Nephron (organoid): ENCODE data around the gene ZIC2.

Source experiments
- H3K27ac Mint-ChIP-seq, 3 experiments: 2 replicates each; pipeline ENCODE4 v1.8.0; 2020; ENCODE audit warnings: mixed read lengths in 3 of 3, mild to moderate bottlenecking in 2 of 3, moderate library complexity in 1 of 3
- H3K27me3 Mint-ChIP-seq: 2 replicates; pipeline ENCODE4 v1.8.0; 2021; ENCODE audit warnings: low read depth, mild to moderate bottlenecking, moderate library complexity, mixed read lengths
- H3K36me3 Mint-ChIP-seq: 2 replicates; pipeline ENCODE4 v1.8.0; 2020; ENCODE audit warnings: low read depth, mixed read lengths
- H3K4me1 Mint-ChIP-seq: 2 replicates; pipeline ENCODE4 v1.8.0; 2020; ENCODE audit warnings: mixed read lengths
- H3K4me3 Mint-ChIP-seq, 3 experiments: 2 replicates each; pipeline ENCODE4 v1.8.0; 2020; ENCODE audit warnings: mild to moderate bottlenecking in 3 of 3, mixed read lengths in 3 of 3, moderate library complexity in 2 of 3
- H3K9me3 Mint-ChIP-seq: 2 replicates; pipeline ENCODE4 v1.8.0; 2020; ENCODE audit warnings: mixed read lengths
- TF ChIP-seq, protein P1 (sequence below), 3 experiments: fragments of 200-600 bp; sonication (generic); IDR thresholded peaks; one replicate each; pipeline ENCODE4 v1.5.0; 2021; ENCODE audit warnings: antibody characterized with exemption in 3 of 3; ENCODE audit not compliant: unreplicated experiment in 3 of 3

ZIC2 gene

DNA sequence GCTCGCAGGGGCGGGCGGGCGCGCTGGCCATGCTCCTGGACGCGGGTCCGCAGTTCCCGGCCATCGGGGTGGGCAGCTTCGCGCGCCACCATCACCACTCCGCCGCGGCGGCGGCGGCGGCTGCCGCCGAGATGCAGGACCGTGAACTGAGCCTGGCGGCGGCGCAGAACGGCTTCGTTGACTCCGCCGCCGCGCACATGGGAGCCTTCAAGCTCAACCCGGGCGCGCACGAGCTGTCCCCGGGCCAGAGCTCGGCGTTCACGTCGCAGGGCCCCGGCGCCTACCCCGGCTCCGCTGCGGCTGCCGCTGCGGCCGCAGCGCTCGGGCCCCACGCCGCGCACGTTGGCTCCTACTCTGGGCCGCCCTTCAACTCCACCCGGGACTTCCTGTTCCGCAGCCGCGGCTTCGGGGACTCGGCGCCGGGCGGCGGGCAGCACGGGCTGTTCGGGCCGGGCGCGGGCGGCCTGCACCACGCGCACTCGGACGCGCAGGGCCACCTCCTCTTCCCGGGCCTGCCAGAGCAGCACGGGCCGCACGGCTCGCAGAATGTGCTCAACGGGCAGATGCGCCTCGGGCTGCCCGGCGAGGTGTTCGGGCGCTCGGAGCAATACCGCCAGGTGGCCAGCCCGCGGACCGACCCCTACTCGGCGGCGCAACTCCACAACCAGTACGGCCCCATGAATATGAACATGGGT is 599 bp downstream of the ZIC2 start:
- H3K27ac Mint-ChIP-seq, result peak overlapping the region in 2 of 3 experiments; percentile 43 to 80
- H3K4me3 Mint-ChIP-seq, result peak overlapping the region; percentile 73 to 82 (median 80)
- TF ChIP-seq, protein P1, sequence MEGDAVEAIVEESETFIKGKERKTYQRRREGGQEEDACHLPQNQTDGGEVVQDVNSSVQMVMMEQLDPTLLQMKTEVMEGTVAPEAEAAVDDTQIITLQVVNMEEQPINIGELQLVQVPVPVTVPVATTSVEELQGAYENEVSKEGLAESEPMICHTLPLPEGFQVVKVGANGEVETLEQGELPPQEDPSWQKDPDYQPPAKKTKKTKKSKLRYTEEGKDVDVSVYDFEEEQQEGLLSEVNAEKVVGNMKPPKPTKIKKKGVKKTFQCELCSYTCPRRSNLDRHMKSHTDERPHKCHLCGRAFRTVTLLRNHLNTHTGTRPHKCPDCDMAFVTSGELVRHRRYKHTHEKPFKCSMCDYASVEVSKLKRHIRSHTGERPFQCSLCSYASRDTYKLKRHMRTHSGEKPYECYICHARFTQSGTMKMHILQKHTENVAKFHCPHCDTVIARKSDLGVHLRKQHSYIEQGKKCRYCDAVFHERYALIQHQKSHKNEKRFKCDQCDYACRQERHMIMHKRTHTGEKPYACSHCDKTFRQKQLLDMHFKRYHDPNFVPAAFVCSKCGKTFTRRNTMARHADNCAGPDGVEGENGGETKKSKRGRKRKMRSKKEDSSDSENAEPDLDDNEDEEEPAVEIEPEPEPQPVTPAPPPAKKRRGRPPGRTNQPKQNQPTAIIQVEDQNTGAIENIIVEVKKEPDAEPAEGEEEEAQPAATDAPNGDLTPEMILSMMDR (IDR thresholded peaks at IDR 0.05; ENCODE audit: unreplicated experiment in 3 of 3), result no peak
- peaks cover 79% of the 10 kb centered on the region for H3K27me3 Mint-ChIP-seq
- peaks cover 18% of the 10 kb centered on the region for H3K4me1 Mint-ChIP-seq
- H3K9me3 Mint-ChIP-seq, result peaks cover 3% of the 10 kb centered on the region
- H3K36me3 Mint-ChIP-seq, result peaks cover 5% of the 10 kb centered on the region

DNA sequence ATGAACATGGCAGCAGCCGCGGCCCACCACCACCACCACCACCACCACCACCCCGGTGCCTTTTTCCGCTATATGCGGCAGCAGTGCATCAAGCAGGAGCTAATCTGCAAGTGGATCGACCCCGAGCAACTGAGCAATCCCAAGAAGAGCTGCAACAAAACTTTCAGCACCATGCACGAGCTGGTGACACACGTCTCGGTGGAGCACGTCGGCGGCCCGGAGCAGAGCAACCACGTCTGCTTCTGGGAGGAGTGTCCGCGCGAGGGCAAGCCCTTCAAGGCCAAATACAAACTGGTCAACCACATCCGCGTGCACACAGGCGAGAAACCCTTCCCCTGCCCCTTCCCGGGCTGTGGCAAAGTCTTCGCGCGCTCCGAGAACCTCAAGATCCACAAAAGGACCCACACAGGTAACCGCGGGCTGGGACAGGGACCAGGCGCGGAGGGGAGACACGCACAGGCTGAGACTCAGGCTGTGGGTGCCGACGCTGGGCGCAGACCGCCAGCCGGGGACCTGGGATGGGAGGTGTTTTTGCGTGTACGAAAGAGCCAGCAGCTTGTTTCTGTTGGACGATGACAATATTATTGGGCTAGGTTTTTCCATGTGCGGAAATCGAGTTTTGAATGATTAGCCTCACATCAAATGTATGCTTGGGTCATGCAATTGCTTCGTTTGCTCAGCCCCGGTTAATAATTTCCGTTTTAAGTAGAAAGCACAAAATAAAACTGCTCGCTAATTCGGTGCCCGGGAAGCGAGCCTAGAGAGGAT is 1.3 kb downstream of the ZIC2 start:
- peaks cover 5% of the 10 kb centered on the region for H3K36me3 Mint-ChIP-seq
- H3K27ac Mint-ChIP-seq, result peak overlapping the region in 2 of 3 experiments; percentile 43 to 83
- H3K4me3 Mint-ChIP-seq, result peak overlapping the region; percentile 73 to 82 (median 80)
- peaks cover 3% of the 10 kb centered on the region for H3K9me3 Mint-ChIP-seq
- TF ChIP-seq, protein P1 (IDR thresholded peaks at IDR 0.05; ENCODE audit: unreplicated experiment in 3 of 3), result no peak
- peaks cover 18% of the 10 kb centered on the region for H3K4me1 Mint-ChIP-seq
- H3K27me3 Mint-ChIP-seq, result peaks cover 79% of the 10 kb centered on the region

DNA sequence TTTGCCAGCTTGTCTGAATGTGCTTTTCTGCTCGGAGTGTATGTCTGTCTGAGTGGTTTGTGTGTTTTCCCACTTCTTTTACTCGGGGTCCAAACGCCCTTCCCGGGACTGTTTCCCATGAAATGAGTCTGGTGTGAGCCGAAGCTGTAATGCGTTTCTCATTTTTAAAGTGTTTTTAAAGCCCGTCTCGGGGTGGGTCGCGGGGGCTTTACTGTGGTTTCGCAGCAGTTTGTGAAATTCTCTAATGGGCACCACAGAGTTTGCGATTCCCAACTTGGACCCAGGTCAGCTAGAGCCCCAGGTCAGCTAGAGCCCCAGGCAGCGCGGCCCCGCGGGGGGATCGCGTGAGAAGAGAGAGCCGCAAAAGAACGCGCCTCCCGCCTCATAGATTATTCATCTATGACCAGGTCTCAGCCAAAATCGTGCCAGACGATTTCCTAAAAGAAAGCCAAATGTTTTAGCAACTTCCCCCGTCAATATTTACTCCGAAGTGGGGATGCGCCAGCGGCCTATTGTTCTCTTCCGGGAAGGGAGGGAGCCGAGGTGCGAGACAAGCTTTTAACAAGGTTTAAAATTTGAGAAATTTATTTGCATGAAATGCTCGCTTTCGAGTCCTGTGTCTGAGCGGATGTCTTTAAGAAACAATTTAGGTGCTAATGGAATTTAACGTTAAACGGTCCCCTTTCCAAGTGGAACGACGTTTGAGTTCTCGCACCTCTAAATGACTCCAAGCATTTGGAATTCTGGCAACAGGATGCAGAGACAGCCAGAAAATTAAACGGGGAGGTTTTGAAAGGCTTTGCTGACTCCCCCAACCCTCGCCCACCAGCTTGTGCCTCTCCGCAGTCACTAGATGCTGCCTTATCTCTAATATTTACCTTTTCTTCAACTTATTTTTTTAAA is 2.2 kb downstream of the ZIC2 start:
- Mint-ChIP-seq H3K27me3 (peaks cover 79% of the 10 kb centered on the region), H3K36me3 (peaks cover 5% of the 10 kb centered on the region), H3K4me3 (peak overlapping the region; percentile 73 to 82 (median 80)), H3K4me1 (peaks cover 16% of the 10 kb centered on the region), H3K27ac (peak overlapping the region; percentile 14 to 83 (median 59)), H3K9me3 (peaks cover 3% of the 10 kb centered on the region)
- TF ChIP-seq, protein P1 (IDR thresholded peaks at IDR 0.05; ENCODE audit: unreplicated experiment in 3 of 3), result no peak

DNA sequence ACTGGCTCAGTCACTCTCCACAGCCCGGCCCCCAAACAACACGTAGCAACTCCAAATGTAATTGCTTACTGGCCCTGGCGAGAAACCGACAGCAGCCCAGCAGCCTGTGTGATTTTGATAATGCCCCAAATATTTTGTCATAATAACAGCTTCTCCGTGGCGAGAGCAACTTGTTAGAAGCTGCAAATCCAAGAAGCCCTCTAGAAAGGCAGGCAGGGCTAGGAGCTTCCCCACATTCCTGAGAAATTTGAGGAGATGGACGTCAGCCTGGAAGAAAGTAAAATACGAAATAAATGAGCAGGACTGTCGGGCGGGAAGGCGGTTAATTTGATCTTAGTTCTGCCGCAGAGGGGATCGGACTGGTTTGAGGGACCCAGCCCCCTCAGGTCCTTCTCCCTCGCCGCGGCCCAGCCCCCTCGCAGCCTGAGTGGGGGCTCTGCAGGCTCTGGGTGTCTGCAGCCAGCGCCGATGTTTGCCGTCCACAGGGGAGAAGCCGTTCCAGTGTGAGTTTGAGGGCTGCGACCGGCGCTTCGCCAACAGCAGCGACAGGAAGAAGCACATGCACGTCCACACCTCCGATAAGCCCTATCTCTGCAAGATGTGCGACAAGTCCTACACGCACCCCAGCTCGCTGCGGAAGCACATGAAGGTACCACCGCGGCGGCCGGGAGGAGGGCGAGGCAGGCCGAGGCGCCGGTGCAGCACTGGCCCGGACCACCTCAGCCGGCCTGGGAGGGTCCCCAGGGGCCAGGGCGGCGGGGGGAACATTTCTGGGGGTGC is 3.1 kb downstream of the ZIC2 start:
- TF ChIP-seq, protein P1 (IDR thresholded peaks at IDR 0.05; ENCODE audit: unreplicated experiment in 3 of 3), result no peak
- peak overlapping the region; percentile 14 to 83 (median 57) for H3K27ac Mint-ChIP-seq
- H3K27me3 Mint-ChIP-seq, result peaks cover 79% of the 10 kb centered on the region
- peak overlapping the region; percentile 73 to 82 (median 80) for H3K4me3 Mint-ChIP-seq
- H3K36me3 Mint-ChIP-seq, result peaks cover 5% of the 10 kb centered on the region
- H3K9me3 Mint-ChIP-seq, result peaks cover 3% of the 10 kb centered on the region
- H3K4me1 Mint-ChIP-seq, result peaks cover 13% of the 10 kb centered on the region

DNA sequence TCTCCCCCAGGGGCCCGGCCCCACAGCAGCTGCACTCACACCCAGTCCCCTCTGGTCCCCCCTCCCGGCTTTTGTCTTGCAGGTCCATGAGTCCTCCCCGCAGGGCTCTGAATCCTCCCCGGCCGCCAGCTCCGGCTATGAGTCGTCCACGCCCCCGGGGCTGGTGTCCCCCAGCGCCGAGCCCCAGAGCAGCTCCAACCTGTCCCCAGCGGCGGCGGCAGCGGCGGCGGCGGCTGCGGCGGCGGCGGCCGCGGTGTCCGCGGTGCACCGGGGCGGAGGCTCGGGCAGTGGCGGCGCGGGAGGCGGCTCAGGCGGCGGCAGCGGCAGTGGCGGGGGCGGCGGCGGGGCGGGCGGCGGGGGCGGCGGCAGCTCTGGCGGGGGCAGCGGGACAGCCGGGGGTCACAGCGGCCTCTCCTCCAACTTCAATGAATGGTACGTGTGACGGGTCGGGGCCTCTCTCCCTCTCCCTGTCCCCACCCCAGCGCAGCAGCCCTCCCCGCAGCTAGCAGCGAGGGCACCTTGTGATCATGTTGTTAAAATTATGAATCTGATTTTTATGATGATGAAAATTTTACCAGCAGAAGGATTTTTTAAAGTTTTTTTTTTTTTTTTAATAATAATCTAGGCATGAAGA is 3.8 kb downstream of the ZIC2 start:
- Mint-ChIP-seq H3K36me3 (peaks cover 5% of the 10 kb centered on the region), H3K4me3 (no peak overlapping the region), H3K27ac (peak overlapping the region in 1 of 3 experiments; percentile 32), H3K4me1 (peaks cover 13% of the 10 kb centered on the region), H3K27me3 (peaks cover 82% of the 10 kb centered on the region), H3K9me3 (peaks cover 3% of the 10 kb centered on the region)
- TF ChIP-seq, protein P1 (IDR thresholded peaks at IDR 0.05; ENCODE audit: unreplicated experiment in 3 of 3), result no peak
